ENCODE measurements around the gene ATF5. TPM values are rescaled to one million over a fixed set of nuclear protein-coding genes. Genes with fewer than 3 reads are reported as not detected.

The ATF5 gene
- total and polyA plus RNA-seq, 2 of the 13 experiments (the other 11 are each of a cell fraction or from before 2014, with no cell fraction given): 5.2 to 10.3 TPM

- no peaks in the 10 kb centered on the region for H4K20me1 ChIP-seq (ENCODE audit: insufficient read depth, low read length)
- H3K36me3 ChIP-seq (replicated peaks in 1 of 2; ENCODE audit: control insufficient read depth in 1 of 2, insufficient read depth in 2 of 2, low read length in 2 of 2): peaks cover 0 to 1% of the 10 kb centered on the region in 2 experiments; a peak in 1 of 5 replicates
- intact Hi-C loops (cut with micrococcal nuclease; ENCODE audit: unreplicated experiment) (no loop called here), in situ Hi-C loops (cut with HindIII; ENCODE audit: extremely low pct_ligation_motif_present, low pct_unique_long_range_greater_than_20kb) (loop anchor here (5.0 kb wide), 1 partner anchor 40 kb away; no protein-coding TSS in a partner anchor)
- POLR2A ChIA-PET: no interaction called here
- H3K27me3 ChIP-seq (ENCODE audit: control insufficient read depth in 1 of 2, insufficient read depth in 2 of 2, low read length in 2 of 2): no peaks in the 10 kb centered on the region
- H3K79me2 ChIP-seq (ENCODE audit: insufficient read depth, low read length): no peaks in the 10 kb centered on the region
- 92% methylated on average over 10 of the region's 13 CpGs for WGBS (ENCODE audit: low lambda C conversion rate)
- H3K9me3 ChIP-seq (ENCODE audit: low read length): no peaks in the 10 kb centered on the region
- CTCF ChIA-PET (ENCODE audit: low intra/inter-chr PET ratio, low total read pairs): no interaction called here
- no TSS peak for BruUV-seq (replicated peaks)
- H3K4me3 ChIP-seq (replicated peaks in 1 of 3; ENCODE audit: insufficient read depth in 1 of 3, low read depth in 2 of 3, low read length in 3 of 3): no peak overlapping the region
- FAIRE-seq: no peak
- no peak for DNase-seq (ENCODE audit: low spot score)
- H3K9ac ChIP-seq (ENCODE audit: insufficient read depth, low read depth, low read length): no peak overlapping the region
- no peak overlapping the region for H3K27ac ChIP-seq (ENCODE audit: extremely low read length, insufficient read depth, low read length)
- TF ChIP-seq PBX2 (CRISPR knock-in tag; IDR thresholded peaks at IDR 0.05) (no peak), ZBTB7B (CRISPR knock-in tag; IDR thresholded peaks at IDR 0.05) (no peak), ZNF577 (CRISPR knock-in tag; IDR thresholded peaks at IDR 0.05; ENCODE audit: borderline replicate concordance, low read depth) (no peak), FUBP1 (CRISPR knock-in tag; IDR thresholded peaks at IDR 0.05; ENCODE audit: borderline replicate concordance) (no peak), ZNF609 (CRISPR knock-in tag; IDR thresholded peaks at IDR 0.05; ENCODE audit: borderline replicate concordance) (no peak), ZNF597 (CRISPR knock-in tag; IDR thresholded peaks at IDR 0.05) (no peak), ZNF276 (CRISPR knock-in tag; IDR thresholded peaks at IDR 0.05; ENCODE audit: low read depth) (no peak), PPARG (CRISPR knock-in tag; conservative IDR thresholded peaks at IDR 0.05) (no peak), ZBTB21 (CRISPR knock-in tag; IDR thresholded peaks at IDR 0.05) (no peak), GABPA (IDR thresholded peaks at IDR 0.05; ENCODE audit: low read depth, low read length) (no peak), GABPA (CRISPR knock-in tag; IDR thresholded peaks at IDR 0.05; ENCODE audit: low read depth) (no peak), ZNF709 (CRISPR knock-in tag; IDR thresholded peaks at IDR 0.05) (no peak)
- no peak for ATAC-seq
- no peak overlapping the region for H2AFZ ChIP-seq (ENCODE audit: low read length)
- no peaks in the 10 kb centered on the region for H3K4me1 ChIP-seq (ENCODE audit: insufficient read depth, low read length)
- H3K4me2 ChIP-seq (ENCODE audit: low read depth, low read length): no peak overlapping the region
These were observed 48.1 kb downstream of the ATF5 start for GRCh38 chr19:49977076-49977475.
